Ovary (tissue), 3 donors: ENCODE data around the gene ZBTB1.
"Not testable (repeated sequence)": the region's sequence is repeated elsewhere in the genome, so short reads cannot be mapped to it uniquely, and the experiment has no call there.

ENCODE experiments used
- CTCF ChIP-seq, 3 donors: fragments of 450-650 bp in 2 of 3; fragments of 200-600 bp in 1 of 3; IDR thresholded peaks; one replicate each; pipeline versions ENCODE4 v1.5.1 to v1.8.0; 2016 to 2022; ENCODE audit warnings: antibody characterized with exemption in 3 of 3, mild to moderate bottlenecking in 1 of 3
- EP300 ChIP-seq: sonication (generic); formaldehyde crosslinking; IDR thresholded peaks from one replicate; pipeline ENCODE4 v1.6.1; 2017; ENCODE audit warnings: antibody characterized with exemption
- POLR2A ChIP-seq: fragments of 450-650 bp; IDR thresholded peaks from one replicate; pipeline ENCODE4 v1.6.1; 2017; ENCODE audit warnings: antibody characterized with exemption, mild to moderate bottlenecking, moderate library complexity
- donor health status: DM: no; HTN: no; CAD: no.

DNA sequence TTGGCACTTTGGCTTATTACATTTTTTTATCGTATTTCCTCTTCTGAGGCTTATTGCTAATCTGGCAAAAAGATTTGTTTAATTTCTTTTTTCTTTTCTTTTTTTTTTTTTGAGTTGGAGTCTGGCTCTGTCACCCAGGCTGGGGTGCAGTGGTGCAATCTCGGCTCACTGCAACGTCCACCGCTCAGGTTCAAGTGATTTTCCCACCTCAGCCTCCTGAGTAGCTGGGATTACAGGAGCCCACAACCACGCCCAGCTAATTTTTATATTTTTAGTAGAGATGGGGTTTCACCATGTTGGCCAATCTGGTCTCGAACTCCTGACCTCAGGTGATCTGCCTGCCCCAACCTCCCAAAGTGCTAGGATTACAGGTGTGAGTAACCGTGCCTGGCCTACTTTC, 65.1 kb downstream of the ZBTB1 start:
- TF ChIP-seq CTCF (IDR thresholded peaks at IDR 0.05); POLR2A; EP300: not testable (repeated sequence)
